ENCODE measurements around the gene VSTM4. TPM values are rescaled to one million over a fixed set of nuclear protein-coding genes. Genes with fewer than 3 reads are reported as not detected.

The VSTM4 gene
- total RNA-seq, 2 experiments from 2014 or later: not detected

DNA sequence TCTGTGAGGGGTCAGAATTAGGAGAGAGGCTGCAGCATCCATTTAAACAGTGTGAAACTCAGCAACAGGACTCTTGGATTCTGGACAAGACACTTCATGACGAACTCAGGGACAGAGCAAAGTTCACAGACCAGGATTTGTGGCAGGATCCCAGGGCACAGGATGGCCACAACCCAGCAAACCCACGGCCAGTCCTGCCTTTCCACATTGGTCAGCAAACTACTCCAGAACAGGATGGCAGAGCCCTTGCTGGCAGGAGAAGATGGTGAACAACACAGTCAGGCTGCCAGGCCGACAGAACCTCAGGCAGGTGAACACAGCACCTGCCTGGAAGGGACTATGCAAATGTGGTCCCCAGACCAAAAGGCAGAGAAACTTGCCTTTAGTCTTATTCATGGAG, 34.4 kb downstream of the VSTM4 start:
- no peak overlapping the region for H3K4me2 ChIP-seq (ENCODE audit: low read length)
- no peak for TF ChIP-seq EZH2phosphoT487 (IDR thresholded peaks at IDR 0.05; ENCODE audit: borderline replicate concordance, low read depth, low read length)
- TF ChIP-seq, protein P1, sequence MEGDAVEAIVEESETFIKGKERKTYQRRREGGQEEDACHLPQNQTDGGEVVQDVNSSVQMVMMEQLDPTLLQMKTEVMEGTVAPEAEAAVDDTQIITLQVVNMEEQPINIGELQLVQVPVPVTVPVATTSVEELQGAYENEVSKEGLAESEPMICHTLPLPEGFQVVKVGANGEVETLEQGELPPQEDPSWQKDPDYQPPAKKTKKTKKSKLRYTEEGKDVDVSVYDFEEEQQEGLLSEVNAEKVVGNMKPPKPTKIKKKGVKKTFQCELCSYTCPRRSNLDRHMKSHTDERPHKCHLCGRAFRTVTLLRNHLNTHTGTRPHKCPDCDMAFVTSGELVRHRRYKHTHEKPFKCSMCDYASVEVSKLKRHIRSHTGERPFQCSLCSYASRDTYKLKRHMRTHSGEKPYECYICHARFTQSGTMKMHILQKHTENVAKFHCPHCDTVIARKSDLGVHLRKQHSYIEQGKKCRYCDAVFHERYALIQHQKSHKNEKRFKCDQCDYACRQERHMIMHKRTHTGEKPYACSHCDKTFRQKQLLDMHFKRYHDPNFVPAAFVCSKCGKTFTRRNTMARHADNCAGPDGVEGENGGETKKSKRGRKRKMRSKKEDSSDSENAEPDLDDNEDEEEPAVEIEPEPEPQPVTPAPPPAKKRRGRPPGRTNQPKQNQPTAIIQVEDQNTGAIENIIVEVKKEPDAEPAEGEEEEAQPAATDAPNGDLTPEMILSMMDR (conservative IDR thresholded peaks at IDR 0.05; ENCODE audit: low read length): no peak
- DNase-seq (ENCODE audit: low spot score): no peak
- H3K27ac ChIP-seq (ENCODE audit: low read depth, low read length, poor library complexity, severe bottlenecking): no peak overlapping the region
- no peaks in the 10 kb centered on the region for H4K20me1 ChIP-seq (ENCODE audit: insufficient read depth, low read length)
- peaks cover 33% of the 10 kb centered on the region for H3K4me1 ChIP-seq (ENCODE audit: insufficient read depth, low read length, poor library complexity, severe bottlenecking)
- POLR2A ChIA-PET: interaction anchor here (0.5 to 1.4 kb wide), 4 partner anchors 8 to 71 kb away, joined by 3 to 6 read pairs (median 4); no protein-coding TSS in a partner anchor
- intact Hi-C loops (cut with micrococcal nuclease; ENCODE audit: unreplicated experiment): no loop called here
- no peaks in the 10 kb centered on the region for H3K9me2 ChIP-seq (ENCODE audit: insufficient read depth, low read length)
- BruUV-seq (replicated peaks): no TSS peak
- peaks cover 1% of the 10 kb centered on the region for H3K9me3 ChIP-seq (ENCODE audit: low read length)
- H3K4me3 ChIP-seq (ENCODE audit: low read depth, low read length, poor library complexity, severe bottlenecking): no peak overlapping the region
- CTCF ChIA-PET (ENCODE audit: unreplicated experiment): interaction anchor here (1.3 kb wide), 1 partner anchor 10 kb away, joined by 3 read pairs; no protein-coding TSS in a partner anchor
- no peaks in the 10 kb centered on the region for H3K79me2 ChIP-seq (ENCODE audit: insufficient read depth, low read depth, low read length)
- no peak overlapping the region for H2AFZ ChIP-seq (ENCODE audit: low read length)
- H3K36me3 ChIP-seq (ENCODE audit: insufficient read depth, low read length): no peaks in the 10 kb centered on the region

DNA sequence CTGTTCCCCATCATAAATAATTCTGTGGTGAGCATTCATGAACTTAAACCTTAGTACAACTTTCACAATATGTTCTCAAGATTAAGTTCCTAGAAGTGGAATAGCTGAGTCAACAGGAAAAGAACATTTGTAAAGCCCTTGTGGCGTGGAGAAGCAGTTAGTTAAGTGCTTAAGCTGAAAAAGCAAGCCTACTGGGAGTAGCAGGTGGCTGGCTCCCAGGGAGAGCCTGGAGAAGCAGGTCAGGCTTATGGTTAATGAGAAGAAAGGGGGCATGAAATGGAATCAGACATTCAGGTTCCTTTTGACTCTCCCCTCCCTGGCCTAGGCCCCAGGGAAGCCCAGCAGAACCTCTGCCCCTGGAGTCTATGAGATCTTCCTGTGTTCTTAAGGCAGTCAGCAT, 35.3 kb downstream of the VSTM4 start:
- no peak for DNase-seq (ENCODE audit: low spot score)
- Histone ChIP-seq H3K9me2 (ENCODE audit: insufficient read depth, low read length) (no peaks in the 10 kb centered on the region), H3K4me1 (ENCODE audit: insufficient read depth, low read length, poor library complexity, severe bottlenecking) (peaks cover 35% of the 10 kb centered on the region), H3K79me2 (ENCODE audit: insufficient read depth, low read depth, low read length) (no peaks in the 10 kb centered on the region), H3K36me3 (ENCODE audit: insufficient read depth, low read length) (no peaks in the 10 kb centered on the region), H3K27ac (ENCODE audit: low read depth, low read length, poor library complexity, severe bottlenecking) (no peak overlapping the region), H3K4me3 (ENCODE audit: low read depth, low read length, poor library complexity, severe bottlenecking) (no peak overlapping the region), H4K20me1 (ENCODE audit: insufficient read depth, low read length) (no peaks in the 10 kb centered on the region), H3K9me3 (ENCODE audit: low read length) (no peaks in the 10 kb centered on the region), H3K4me2 (ENCODE audit: low read length) (no peak overlapping the region), H2AFZ (ENCODE audit: low read length) (no peak overlapping the region)
- ChIA-PET POLR2A (interaction anchor here (0.6 to 1.4 kb wide), 4 partner anchors 9 to 367 kb away, joined by 3 to 5 read pairs (median 3); no protein-coding TSS in a partner anchor), CTCF (ENCODE audit: unreplicated experiment) (interaction anchor here (0.6 to 1.3 kb wide), 2 partner anchors 9 to 41 kb away, joined by 3 read pairs; no protein-coding TSS in a partner anchor)
- TF ChIP-seq, protein P1 (conservative IDR thresholded peaks at IDR 0.05; ENCODE audit: low read length): no peak
- TF ChIP-seq EZH2phosphoT487 (IDR thresholded peaks at IDR 0.05; ENCODE audit: borderline replicate concordance, low read depth, low read length): no peak
- no TSS peak for BruUV-seq (replicated peaks)
- intact Hi-C loops (cut with micrococcal nuclease; ENCODE audit: unreplicated experiment): no loop called here

DNA sequence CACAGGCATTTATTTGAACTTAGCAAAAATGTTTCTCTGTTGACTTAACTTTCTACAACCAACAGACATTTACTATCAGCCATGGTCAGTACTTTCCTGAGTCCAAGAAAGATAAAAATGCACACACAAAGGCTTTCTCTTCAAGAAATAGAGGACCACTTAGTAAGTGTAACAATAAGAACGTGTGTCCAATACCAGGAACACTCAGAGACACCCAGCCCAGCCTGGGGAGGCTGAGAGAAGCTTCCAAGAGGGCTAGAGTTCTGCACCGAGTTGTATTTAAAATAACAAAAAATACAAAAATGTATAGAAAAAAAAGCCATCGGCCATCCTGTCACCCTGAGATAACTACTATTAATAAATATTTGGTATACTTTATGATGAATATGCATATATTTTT, 35.8 kb downstream of the VSTM4 start:
- TF ChIP-seq, protein P1 (conservative IDR thresholded peaks at IDR 0.05; ENCODE audit: low read length): no peak
- TF ChIP-seq EZH2phosphoT487 (IDR thresholded peaks at IDR 0.05; ENCODE audit: borderline replicate concordance, low read depth, low read length): no peak
- POLR2A ChIA-PET: interaction anchor here (1.1 kb wide), 1 partner anchor 28 kb away, joined by 3 read pairs; no protein-coding TSS in a partner anchor
- CTCF ChIA-PET (ENCODE audit: unreplicated experiment): no interaction called here
- no peaks in the 10 kb centered on the region for H3K36me3 ChIP-seq (ENCODE audit: insufficient read depth, low read length)
- H3K4me1 ChIP-seq (ENCODE audit: insufficient read depth, low read length, poor library complexity, severe bottlenecking): peaks cover 35% of the 10 kb centered on the region
- intact Hi-C loops (cut with micrococcal nuclease; ENCODE audit: unreplicated experiment): loop anchor here (5.0 kb wide), 1 partner anchor 83 kb away; no protein-coding TSS in a partner anchor
- no peak overlapping the region for H3K4me2 ChIP-seq (ENCODE audit: low read length)
- no peak overlapping the region for H2AFZ ChIP-seq (ENCODE audit: low read length)
- DNase-seq (ENCODE audit: low spot score): no peak
- H3K9me2 ChIP-seq (ENCODE audit: insufficient read depth, low read length): no peaks in the 10 kb centered on the region
- BruUV-seq (replicated peaks): no TSS peak
- H3K9me3 ChIP-seq (ENCODE audit: low read length): no peaks in the 10 kb centered on the region
- no peak overlapping the region for H3K27ac ChIP-seq (ENCODE audit: low read depth, low read length, poor library complexity, severe bottlenecking)
- H3K79me2 ChIP-seq (ENCODE audit: insufficient read depth, low read depth, low read length): no peaks in the 10 kb centered on the region
- H3K4me3 ChIP-seq (ENCODE audit: low read depth, low read length, poor library complexity, severe bottlenecking): no peak overlapping the region
- H4K20me1 ChIP-seq (ENCODE audit: insufficient read depth, low read length): no peaks in the 10 kb centered on the region
